Neural cell (in vitro differentiated cells): ENCODE results near the gene TMEM134.

Source experiments
- EP300 ChIP-seq: fragments of 450-650 bp; conservative IDR thresholded peaks from 2 replicates; pipeline ENCODE4 v1.6.1; 2014; ENCODE audit warnings: antibody characterized with exemption, mild to moderate bottlenecking, moderate library complexity; ENCODE audit not compliant: poor library complexity, severe bottlenecking
- EZH2 ChIP-seq: fragments of 200-600, 300-800 bp; shearing (Covaris generic), sonication (generic); IDR thresholded peaks from 2 replicates; pipeline ENCODE4 v1.6.1; 2014; ENCODE audit warnings: antibody characterized with exemption, low read length, borderline replicate concordance, mild to moderate bottlenecking; ENCODE audit not compliant: insufficient read depth, poor library complexity, severe bottlenecking
- POLR2AphosphoS5 ChIP-seq: IDR thresholded peaks from 2 replicates; pipeline ENCODE4 v1.6.1; 2012
- RAD21 ChIP-seq: fragments of 450-650 bp; conservative IDR thresholded peaks from 2 replicates; pipeline ENCODE4 v1.6.1; 2014; ENCODE audit warnings: antibody characterized with exemption, mild to moderate bottlenecking, moderate library complexity
- SMC3 ChIP-seq: fragments of 450-650 bp; conservative IDR thresholded peaks from 2 replicates; pipeline ENCODE4 v1.6.1; 2014; ENCODE audit warnings: antibody characterized with exemption, mild to moderate bottlenecking, moderate library complexity; ENCODE audit not compliant: poor library complexity
- TF ChIP-seq, protein P1 (sequence below): fragments of 450-650 bp; IDR thresholded peaks from 2 replicates; pipeline ENCODE4 v1.5.1; 2014; ENCODE audit warnings: antibody characterized with exemption, mild to moderate bottlenecking, moderate library complexity; ENCODE audit not compliant: poor library complexity, severe bottlenecking
- TF ChIP-seq, protein P2 (sequence below): IDR thresholded peaks from 2 replicates; pipeline ENCODE4 v1.6.1; 2012; ENCODE audit warnings: borderline replicate concordance

- no peak for TF ChIP-seq POLR2AphosphoS5
- no peak for TF ChIP-seq EZH2
- TF ChIP-seq, protein P1, sequence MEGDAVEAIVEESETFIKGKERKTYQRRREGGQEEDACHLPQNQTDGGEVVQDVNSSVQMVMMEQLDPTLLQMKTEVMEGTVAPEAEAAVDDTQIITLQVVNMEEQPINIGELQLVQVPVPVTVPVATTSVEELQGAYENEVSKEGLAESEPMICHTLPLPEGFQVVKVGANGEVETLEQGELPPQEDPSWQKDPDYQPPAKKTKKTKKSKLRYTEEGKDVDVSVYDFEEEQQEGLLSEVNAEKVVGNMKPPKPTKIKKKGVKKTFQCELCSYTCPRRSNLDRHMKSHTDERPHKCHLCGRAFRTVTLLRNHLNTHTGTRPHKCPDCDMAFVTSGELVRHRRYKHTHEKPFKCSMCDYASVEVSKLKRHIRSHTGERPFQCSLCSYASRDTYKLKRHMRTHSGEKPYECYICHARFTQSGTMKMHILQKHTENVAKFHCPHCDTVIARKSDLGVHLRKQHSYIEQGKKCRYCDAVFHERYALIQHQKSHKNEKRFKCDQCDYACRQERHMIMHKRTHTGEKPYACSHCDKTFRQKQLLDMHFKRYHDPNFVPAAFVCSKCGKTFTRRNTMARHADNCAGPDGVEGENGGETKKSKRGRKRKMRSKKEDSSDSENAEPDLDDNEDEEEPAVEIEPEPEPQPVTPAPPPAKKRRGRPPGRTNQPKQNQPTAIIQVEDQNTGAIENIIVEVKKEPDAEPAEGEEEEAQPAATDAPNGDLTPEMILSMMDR = no peak
- TF ChIP-seq, protein P2, sequence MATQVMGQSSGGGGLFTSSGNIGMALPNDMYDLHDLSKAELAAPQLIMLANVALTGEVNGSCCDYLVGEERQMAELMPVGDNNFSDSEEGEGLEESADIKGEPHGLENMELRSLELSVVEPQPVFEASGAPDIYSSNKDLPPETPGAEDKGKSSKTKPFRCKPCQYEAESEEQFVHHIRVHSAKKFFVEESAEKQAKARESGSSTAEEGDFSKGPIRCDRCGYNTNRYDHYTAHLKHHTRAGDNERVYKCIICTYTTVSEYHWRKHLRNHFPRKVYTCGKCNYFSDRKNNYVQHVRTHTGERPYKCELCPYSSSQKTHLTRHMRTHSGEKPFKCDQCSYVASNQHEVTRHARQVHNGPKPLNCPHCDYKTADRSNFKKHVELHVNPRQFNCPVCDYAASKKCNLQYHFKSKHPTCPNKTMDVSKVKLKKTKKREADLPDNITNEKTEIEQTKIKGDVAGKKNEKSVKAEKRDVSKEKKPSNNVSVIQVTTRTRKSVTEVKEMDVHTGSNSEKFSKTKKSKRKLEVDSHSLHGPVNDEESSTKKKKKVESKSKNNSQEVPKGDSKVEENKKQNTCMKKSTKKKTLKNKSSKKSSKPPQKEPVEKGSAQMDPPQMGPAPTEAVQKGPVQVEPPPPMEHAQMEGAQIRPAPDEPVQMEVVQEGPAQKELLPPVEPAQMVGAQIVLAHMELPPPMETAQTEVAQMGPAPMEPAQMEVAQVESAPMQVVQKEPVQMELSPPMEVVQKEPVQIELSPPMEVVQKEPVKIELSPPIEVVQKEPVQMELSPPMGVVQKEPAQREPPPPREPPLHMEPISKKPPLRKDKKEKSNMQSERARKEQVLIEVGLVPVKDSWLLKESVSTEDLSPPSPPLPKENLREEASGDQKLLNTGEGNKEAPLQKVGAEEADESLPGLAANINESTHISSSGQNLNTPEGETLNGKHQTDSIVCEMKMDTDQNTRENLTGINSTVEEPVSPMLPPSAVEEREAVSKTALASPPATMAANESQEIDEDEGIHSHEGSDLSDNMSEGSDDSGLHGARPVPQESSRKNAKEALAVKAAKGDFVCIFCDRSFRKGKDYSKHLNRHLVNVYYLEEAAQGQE = no peak
- TF ChIP-seq SMC3 = no peak
- TF ChIP-seq EP300 = no peak
- no peak for TF ChIP-seq RAD21
These were observed 32.8 kb upstream of the TMEM134 start for GRCh38 chr11:67501854-67502253.
